HG03342 (cell line): ENCODE data around the gene TCEAL2.
"Not testable (repeated sequence)": the region's sequence is repeated elsewhere in the genome, so short reads cannot be mapped to it uniquely, and the experiment has no call there.

Experiments used
- ATAC-seq: cut with Tn5 transposase; IDR thresholded peaks from one replicate; pipeline ENCODE4 v1.9.1; 2021; ENCODE audit warnings: mild to moderate bottlenecking, moderate library complexity; ENCODE audit not compliant: unreplicated experiment

Gene TCEAL2

GRCh38 chrX:102125436-102125835 lies at the start of gene TCEAL2:
Gene TCEAL2, plus strand, starts transcription at chrX:102125679. Its CDS starts 1,152 bp downstream, at chrX:102126831.
- ATAC-seq = not testable (repeated sequence)

- ATAC-seq = no peak
Measured at GRCh38 chrX:102077426-102077825, 48.1 kb upstream of the TCEAL2 start.

GRCh38 chrX:102085706-102086105 lies 39.8 kb upstream of the TCEAL2 start:
- no peak for ATAC-seq

- no peak for ATAC-seq
Measured at GRCh38 chrX:102113367-102113766, 12.1 kb upstream of the TCEAL2 start.

GRCh38 chrX:102115748-102116147 lies 9.7 kb upstream of the TCEAL2 start:
- no peak for ATAC-seq

- not testable (repeated sequence) for ATAC-seq
Measured at GRCh38 chrX:102125014-102125413, 465 bp upstream of the TCEAL2 start.

DNA sequence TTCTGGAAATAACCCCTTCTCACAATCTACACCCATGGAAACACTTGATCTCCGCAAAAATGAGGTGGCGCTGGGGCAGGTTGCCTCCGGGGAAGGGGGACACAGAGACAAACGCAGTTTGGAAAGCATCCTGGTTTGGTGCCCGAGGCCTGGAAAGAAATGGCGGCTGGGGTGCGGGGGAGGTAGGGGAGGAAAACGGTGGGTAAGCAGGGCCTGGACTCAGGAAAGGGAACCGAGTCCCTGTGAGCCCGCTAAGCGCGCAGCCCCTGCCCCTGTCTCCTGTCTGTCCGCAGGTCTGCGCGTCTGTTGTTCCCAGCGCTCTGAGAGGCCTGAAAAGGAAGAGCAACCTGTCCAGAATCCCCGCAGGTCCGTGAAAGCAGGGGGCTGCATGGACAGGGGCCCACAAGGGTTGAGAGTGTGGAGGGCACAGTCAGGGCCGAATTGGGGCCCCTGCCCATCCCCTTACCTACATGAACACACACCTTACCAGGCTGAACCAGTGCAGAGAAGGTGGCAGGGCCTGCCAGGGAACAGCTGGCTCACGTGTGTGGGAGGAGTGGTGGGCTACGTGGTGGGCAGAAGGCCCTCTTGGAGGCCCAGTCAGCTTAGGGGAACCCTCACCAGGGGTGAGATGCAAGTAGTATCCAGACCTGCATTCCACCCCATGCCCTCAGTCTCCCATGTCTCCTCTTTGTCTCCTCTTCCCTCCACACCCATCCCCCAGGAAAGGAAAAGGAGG lies 770 bp downstream of the TCEAL2 start:
- ATAC-seq = not testable (repeated sequence)

- no peak for ATAC-seq
Measured at GRCh38 chrX:102126863-102127262, 1.4 kb downstream of the TCEAL2 start.

DNA sequence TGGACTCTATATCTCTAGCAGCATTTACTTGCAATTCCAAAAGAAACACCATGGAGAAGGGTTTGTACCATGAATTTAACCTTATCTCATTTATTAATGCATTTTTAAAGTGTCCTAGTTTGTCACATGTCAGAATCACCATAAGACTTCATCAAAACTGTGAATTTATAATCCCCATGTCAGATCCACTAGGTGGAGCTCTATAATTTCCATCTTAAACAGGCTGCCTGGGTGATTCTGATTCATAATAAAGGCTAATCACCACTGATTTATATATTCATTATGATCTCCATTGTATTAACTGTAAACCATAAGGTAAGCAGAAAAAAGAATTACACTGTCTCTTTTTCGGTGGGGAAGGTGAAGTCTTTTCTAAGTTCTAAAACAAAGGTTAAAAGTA lies 4.0 kb downstream of the TCEAL2 start:
- no peak for ATAC-seq

- no peak for ATAC-seq
Measured at GRCh38 chrX:102138064-102138463, 12.6 kb downstream of the TCEAL2 start.

DNA sequence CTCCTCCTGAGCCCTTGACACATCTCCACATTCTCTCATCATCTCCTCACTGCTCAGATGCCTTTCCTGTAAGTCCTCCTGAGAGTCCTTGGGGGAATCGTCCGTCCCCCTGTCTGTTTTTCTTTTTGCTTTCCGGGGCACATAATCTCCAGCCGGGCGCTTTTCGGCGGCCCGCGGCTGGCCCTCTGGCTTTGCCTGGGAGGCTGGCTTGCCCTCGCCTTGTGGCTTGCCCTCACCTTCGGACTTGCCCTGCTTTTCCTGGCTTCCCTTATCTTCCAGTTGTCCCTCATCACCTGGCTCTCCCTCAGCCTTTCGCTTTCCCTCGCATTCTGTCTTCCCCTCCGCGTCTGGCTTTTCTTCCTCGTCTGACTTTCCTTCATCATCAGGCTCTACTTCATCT lies 15.4 kb downstream of the TCEAL2 start:
- ATAC-seq = not testable (repeated sequence)

DNA sequence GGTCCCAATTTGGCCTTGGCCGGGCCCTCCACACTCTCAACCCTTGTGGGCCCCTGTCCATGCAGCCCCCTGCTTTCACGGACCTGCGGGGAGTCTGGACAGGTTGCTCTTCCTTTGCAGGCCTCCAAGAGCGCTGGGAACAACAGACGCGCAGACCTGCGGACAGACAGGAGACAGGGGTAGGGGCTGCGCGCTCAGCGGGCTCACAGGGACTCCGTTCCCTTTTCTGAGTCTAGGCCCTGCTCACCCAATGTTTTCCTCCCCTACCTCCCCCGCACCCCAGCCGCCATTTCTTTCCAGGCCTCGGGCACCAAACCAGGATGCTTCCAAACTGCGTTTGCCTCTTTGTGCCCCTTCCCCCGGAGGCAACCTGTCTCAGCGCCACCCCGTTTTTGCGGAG lies 16.2 kb downstream of the TCEAL2 start:
- not testable (repeated sequence) for ATAC-seq

GRCh38 chrX:102142274-102142673 lies 16.8 kb downstream of the TCEAL2 start, which contains the start of gene TCEAL6:
Gene TCEAL6, minus strand, starts transcription at chrX:102142481.
- not testable (repeated sequence) for ATAC-seq

DNA sequence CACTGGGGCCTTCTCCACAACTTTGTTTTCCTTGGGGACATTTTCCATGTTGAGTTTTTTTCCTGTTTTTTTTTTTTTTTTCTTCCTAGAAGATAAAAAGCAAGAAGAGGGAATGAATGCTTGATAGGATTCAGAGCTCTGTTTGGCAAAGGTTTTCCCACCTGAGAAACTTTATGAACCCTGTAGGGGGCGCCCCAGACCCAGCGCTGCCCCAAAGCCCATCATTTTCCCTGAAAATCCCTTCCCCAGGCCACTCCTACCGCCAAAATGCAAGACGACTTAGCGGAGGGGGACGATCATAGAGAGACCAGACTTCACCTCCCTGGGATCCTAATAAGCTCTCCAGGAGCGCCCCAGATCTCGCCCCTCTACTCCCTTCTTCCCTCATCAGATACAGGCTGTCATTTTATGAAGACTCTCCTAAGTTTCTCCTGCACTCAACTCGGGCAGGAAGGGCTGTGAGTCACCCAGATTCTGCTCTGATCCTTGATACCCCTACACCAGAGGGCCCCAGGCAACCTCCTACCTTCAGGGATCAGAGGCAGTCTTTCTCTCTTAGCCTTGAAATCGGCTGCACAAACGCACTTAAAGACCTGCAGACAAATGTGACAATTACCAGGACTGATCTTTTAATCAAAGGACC lies 28.9 kb downstream of the TCEAL2 start:
- no peak for ATAC-seq

DNA sequence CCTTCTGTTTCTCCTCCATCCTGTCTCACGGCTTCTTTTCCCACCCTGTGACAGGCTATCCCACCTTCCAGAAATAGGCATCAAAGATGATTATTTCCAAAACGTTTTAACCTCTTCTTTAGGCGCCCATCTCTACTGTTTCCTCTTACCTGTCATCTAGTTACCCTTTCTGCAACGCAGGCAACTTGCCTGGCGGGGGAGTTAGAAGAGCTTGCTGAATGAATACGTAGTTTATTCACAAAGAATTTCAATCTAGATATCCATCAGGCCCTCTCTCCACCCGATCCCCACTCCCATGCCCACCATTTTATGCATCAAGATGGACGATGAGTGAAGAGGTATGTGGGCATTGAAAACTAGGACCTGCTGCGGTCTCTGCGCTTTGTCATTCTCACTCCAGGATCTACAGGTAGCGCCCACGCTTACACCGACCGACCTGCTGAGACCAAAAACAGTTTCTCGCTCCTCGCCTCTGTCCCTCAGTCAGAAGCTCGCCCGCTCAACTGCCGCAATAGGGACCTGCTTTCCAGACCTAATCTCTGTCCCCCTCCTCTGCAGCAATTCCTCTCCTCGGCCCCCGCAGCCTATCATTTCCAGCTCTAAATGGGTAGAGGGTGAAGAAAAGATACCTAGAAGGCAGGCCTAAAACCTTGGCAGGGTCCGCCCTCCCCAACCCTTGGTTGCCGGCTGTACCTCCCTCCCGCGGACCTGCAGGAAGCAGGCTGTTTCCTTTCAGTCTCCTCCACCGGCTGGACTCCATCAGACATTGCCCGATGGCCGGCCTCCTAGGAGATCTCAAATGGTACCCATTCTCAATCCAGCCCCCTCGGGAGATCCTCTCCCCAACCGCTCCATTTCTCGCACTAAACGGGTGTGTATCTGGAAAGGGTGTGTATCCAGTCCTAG lies 29.7 kb downstream of the TCEAL2 start:
- peak; percentile 31 for ATAC-seq

- peak; percentile 86 for ATAC-seq
Measured at GRCh38 chrX:102155806-102156179, 30.3 kb downstream of the TCEAL2 start, which contains the start of gene BEX5. Gene BEX5, minus strand, starts transcription at chrX:102155977. Its CDS starts 1,712 bp downstream, at chrX:102154265.
